ENCODE data around the gene TNFRSF13B.
"Not testable (repeated sequence)": the region's sequence is repeated elsewhere in the genome, so short reads cannot be mapped to it uniquely, and the experiment has no call there.

The TNFRSF13B gene

GRCh38 chr17:17008621-17009397 is 36.9 kb upstream of the TNFRSF13B start:
- not testable (repeated sequence) for H3K9ac ChIP-seq (ENCODE audit: low read length); H3K36me3 ChIP-seq (ENCODE audit: insufficient read depth, low read length); H3K79me2 ChIP-seq (ENCODE audit: insufficient read depth, low read length); H2AFZ ChIP-seq (ENCODE audit: low read length); H3K27ac ChIP-seq (ENCODE audit: low read depth, low read length, poor library complexity, severe bottlenecking); H3K9me3 ChIP-seq (ENCODE audit: low read length); H3K4me2 ChIP-seq (ENCODE audit: low read length); H3K4me1 ChIP-seq (ENCODE audit: insufficient read depth, low read length, severe bottlenecking); H3K4me3 ChIP-seq (ENCODE audit: low read depth, low read length, poor library complexity, severe bottlenecking); H3F3A ChIP-seq (ENCODE audit: insufficient read depth, low read length); H3K9me2 ChIP-seq (ENCODE audit: low read depth, low read length); H4K20me1 ChIP-seq (ENCODE audit: insufficient read depth, low read length); H3K27me3 ChIP-seq (ENCODE audit: insufficient read depth, low read length)

- not testable (repeated sequence) for H2AFZ ChIP-seq (ENCODE audit: low read length); H3K4me3 ChIP-seq (ENCODE audit: low read depth, low read length, poor library complexity, severe bottlenecking); H3K9me2 ChIP-seq (ENCODE audit: low read depth, low read length); H3K9ac ChIP-seq (ENCODE audit: low read length); H3K9me3 ChIP-seq (ENCODE audit: low read length); H3K4me1 ChIP-seq (ENCODE audit: insufficient read depth, low read length, severe bottlenecking); H3K4me2 ChIP-seq (ENCODE audit: low read length); H3F3A ChIP-seq (ENCODE audit: insufficient read depth, low read length); H4K20me1 ChIP-seq (ENCODE audit: insufficient read depth, low read length); H3K79me2 ChIP-seq (ENCODE audit: insufficient read depth, low read length); H3K27ac ChIP-seq (ENCODE audit: low read depth, low read length, poor library complexity, severe bottlenecking); H3K27me3 ChIP-seq (ENCODE audit: insufficient read depth, low read length); H3K36me3 ChIP-seq (ENCODE audit: insufficient read depth, low read length)
Observed at GRCh38 chr17:17007891-17008290, 36.0 kb upstream of the TNFRSF13B start.

- H3K4me3 ChIP-seq (ENCODE audit: low read depth, low read length, poor library complexity, severe bottlenecking); H3K4me2 ChIP-seq (ENCODE audit: low read length); H3K9ac ChIP-seq (ENCODE audit: low read length); H3K36me3 ChIP-seq (ENCODE audit: insufficient read depth, low read length); H2AFZ ChIP-seq (ENCODE audit: low read length); H3F3A ChIP-seq (ENCODE audit: insufficient read depth, low read length); H3K9me3 ChIP-seq (ENCODE audit: low read length); H3K79me2 ChIP-seq (ENCODE audit: insufficient read depth, low read length); H3K9me2 ChIP-seq (ENCODE audit: low read depth, low read length); H4K20me1 ChIP-seq (ENCODE audit: insufficient read depth, low read length); H3K4me1 ChIP-seq (ENCODE audit: insufficient read depth, low read length, severe bottlenecking); H3K27me3 ChIP-seq (ENCODE audit: insufficient read depth, low read length); H3K27ac ChIP-seq (ENCODE audit: low read depth, low read length, poor library complexity, severe bottlenecking): not testable (repeated sequence)
Observed at GRCh38 chr17:17004997-17005614, 33.2 kb upstream of the TNFRSF13B start.

- Histone ChIP-seq H3K4me3 (ENCODE audit: low read depth, low read length, poor library complexity, severe bottlenecking) (no peak overlapping the region), H4K20me1 (ENCODE audit: insufficient read depth, low read length) (no peaks in the 10 kb centered on the region), H3K4me1 (ENCODE audit: insufficient read depth, low read length, severe bottlenecking) (peaks cover 4% of the 10 kb centered on the region), H3K9ac (ENCODE audit: low read length) (no peak overlapping the region), H3K27ac (ENCODE audit: low read depth, low read length, poor library complexity, severe bottlenecking) (no peak overlapping the region), H3K4me2 (ENCODE audit: low read length) (no peak overlapping the region), H3K27me3 (ENCODE audit: insufficient read depth, low read length) (no peaks in the 10 kb centered on the region), H3K79me2 (ENCODE audit: insufficient read depth, low read length) (no peaks in the 10 kb centered on the region), H3K36me3 (ENCODE audit: insufficient read depth, low read length) (no peaks in the 10 kb centered on the region), H3F3A (ENCODE audit: insufficient read depth, low read length) (no peaks in the 10 kb centered on the region), H2AFZ (ENCODE audit: low read length) (no peak overlapping the region), H3K9me3 (ENCODE audit: low read length) (no peaks in the 10 kb centered on the region), H3K9me2 (ENCODE audit: low read depth, low read length) (no peaks in the 10 kb centered on the region)
- TF ChIP-seq CTCF (IDR thresholded peaks at IDR 0.05; ENCODE audit: low read length) (no peak), EZH2 (IDR thresholded peaks at IDR 0.05; ENCODE audit: borderline replicate concordance, low read length) (no peak)
Observed at GRCh38 chr17:17004251-17004996, 32.5 kb upstream of the TNFRSF13B start.

- H3K9ac ChIP-seq (ENCODE audit: low read length); H3K4me1 ChIP-seq (ENCODE audit: insufficient read depth, low read length, severe bottlenecking); H2AFZ ChIP-seq (ENCODE audit: low read length); H3K27me3 ChIP-seq (ENCODE audit: insufficient read depth, low read length); H3K9me3 ChIP-seq (ENCODE audit: low read length); H3F3A ChIP-seq (ENCODE audit: insufficient read depth, low read length); H3K9me2 ChIP-seq (ENCODE audit: low read depth, low read length); H3K4me2 ChIP-seq (ENCODE audit: low read length); H3K4me3 ChIP-seq (ENCODE audit: low read depth, low read length, poor library complexity, severe bottlenecking); H4K20me1 ChIP-seq (ENCODE audit: insufficient read depth, low read length); H3K27ac ChIP-seq (ENCODE audit: low read depth, low read length, poor library complexity, severe bottlenecking); H3K79me2 ChIP-seq (ENCODE audit: insufficient read depth, low read length); H3K36me3 ChIP-seq (ENCODE audit: insufficient read depth, low read length): not testable (repeated sequence)
Observed at GRCh38 chr17:17002731-17003715, 31.1 kb upstream of the TNFRSF13B start.
